Stimulated activated CD4-positive, alpha-beta T cell treated with anti-CD3 and anti-CD28 coated beads, Interleukin-4, amount 100 ng/mL, for 48 hours (primary cell): Measurements from ENCODE around the gene MAP1LC3B2.

Source experiments
- DNase-seq, 2 donors: peaks; one replicate each; pipeline ENCODE4 v3.0.0-alpha.2; 2020; ENCODE audit warnings: low read depth in 2 of 2

MAP1LC3B2 gene

DNA sequence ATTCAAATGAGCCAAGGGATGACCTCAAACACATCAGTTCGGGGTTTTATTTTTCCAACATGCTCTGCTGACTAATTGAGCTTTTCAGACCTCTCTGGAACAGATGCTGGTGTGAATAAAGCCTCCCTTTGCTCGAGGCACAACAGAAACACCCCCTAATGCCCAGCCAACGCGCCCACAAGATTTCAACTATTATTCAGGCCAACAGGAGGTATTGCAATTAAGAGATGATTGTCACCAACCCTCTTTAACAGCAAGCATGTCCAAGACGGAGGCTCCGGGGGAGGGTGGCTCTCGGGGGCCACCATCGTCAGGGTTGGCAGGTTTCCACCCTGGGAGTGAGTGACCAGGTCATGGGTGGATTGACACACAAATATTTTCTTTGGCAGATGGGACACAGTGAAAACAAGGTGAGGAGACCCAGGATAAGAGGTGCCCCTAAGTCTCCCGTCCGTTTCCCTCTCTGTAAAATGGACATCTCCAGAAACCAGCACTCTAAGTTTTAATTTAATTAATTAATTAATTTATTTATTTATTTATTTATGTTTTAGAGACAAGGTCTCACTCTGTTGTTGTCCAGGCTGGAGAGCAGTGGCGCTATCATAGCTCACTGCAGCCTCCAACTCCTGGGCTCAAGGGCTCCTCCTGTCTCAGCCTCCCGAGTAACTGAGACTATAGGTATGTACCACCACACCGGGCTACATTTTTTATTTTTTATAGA, 56.1 kb downstream of the MAP1LC3B2 start:
- no peak for DNase-seq

DNA sequence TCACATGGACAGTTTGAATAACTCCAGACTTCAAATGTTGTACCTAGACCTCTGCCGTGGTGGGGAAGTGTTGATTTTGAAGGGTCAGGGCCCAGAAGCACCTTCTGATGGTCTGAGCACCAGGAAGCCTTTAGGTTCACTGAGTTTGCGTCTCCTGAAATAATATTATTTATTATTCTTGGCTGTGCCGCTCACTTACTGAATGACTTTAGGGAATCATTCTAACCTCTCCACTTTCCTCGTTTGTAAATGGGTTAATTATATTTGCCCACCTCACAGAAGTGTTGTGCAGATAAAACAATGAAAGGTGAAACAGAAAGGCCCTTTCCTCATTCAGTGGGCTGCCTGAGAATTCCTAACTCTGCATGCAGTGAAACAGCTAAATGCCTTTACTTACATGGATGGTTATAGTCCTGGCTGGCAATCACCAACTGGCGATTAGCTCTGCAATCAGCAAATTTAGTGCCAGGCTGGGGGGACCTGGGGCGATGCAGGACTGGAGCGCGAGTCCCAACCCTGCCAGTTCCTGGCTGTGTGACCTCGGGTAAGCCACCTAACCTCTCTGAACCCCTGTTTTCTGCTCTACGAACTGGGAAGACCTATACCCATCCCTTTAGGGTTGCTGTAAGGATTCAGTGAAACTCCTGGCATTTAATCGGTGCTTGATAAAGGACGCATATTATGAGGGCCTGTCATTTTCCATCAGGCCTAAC, 57.5 kb downstream of the MAP1LC3B2 start:
- DNase-seq: no peak

GRCh38 chr12:116619246-116619645, 60.1 kb downstream of the MAP1LC3B2 start:
- DNase-seq: no peak

- DNase-seq: no peak
These were observed 60.9 kb downstream of the MAP1LC3B2 start for GRCh38 chr12:116620124-116620491.

DNA sequence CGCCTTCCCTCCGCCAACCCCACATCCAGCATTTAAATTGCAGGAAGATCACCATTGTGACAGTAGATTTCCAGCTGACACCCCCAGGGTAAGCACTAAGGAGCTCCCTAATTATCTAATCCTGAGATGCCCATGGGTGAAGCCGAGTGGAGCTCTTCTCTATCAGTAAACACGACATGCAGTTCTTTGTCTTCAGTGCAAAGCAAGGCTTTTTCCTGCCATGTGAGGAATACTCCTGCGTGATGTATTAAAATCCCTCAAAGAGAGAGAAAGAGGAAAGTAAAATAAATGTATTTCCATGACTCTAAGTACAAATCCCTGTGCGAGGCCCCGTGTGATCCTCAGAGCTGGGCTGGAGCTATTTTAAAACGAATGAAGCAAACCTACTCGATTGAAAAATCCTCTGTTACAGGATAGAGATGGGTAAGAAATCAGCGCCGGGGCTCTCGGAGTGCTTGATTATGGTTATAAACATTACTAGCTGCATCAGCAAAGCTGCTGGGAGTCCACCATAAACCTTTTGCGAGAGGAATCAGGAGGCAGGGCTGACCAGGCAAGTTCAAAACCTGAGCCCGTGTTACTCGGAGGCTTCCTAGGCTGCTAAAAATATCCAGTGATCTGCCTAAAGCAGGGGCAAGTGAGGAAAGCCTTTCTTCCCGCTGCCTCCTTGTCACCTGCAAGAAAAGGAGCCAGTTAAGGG, 61.5 kb downstream of the MAP1LC3B2 start:
- no peak for DNase-seq

GRCh38 chr12:116621194-116621593, 62.0 kb downstream of the MAP1LC3B2 start:
- no peak for DNase-seq

- DNase-seq: no peak
These were observed 65.3 kb downstream of the MAP1LC3B2 start for GRCh38 chr12:116624516-116624915.

GRCh38 chr12:116626153-116626552, 67.0 kb downstream of the MAP1LC3B2 start:
- no peak for DNase-seq
